ENCODE data around the gene CDC42EP3.

CDC42EP3 gene

DNA sequence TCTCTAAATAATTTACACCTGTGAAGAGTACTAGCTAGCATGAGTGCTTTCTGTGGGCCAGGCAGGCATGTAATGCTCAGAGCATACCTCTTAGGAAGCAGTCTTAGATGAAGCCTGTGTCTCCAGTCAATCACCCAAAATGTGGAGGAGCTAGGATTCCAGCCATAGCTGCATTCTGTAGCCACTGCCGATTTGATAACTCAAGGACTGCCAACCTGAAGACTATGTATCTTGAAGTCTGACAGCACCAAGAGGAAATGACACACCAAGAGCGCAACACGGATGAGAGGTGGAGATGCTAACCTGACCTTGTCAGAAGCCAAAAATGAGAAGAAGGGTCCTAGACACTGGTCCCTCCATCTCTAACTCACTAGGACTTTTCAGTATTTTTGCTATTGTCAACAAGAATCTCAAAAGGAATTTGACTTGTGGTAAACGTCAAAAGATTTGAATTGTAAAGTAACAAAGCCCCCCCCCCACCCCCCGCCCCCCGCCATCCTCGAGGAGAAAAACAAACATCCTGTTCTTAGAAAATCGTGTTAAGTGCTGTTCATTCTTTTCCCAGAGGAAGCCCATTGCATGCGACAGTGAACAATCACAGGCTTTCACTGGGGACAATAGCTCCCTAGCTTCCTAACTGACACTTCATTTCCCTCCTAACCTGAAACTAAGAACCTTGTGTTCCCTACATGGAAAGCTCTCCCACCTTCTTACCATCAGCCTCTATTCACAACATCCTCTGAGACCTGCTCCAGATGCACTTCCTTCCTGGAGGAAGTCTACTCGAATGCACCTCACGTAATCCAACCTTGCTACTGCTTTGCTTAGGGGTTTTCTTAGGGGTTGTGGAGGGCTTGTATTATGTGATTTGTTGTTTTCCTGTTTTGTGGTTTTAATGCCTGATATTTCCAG is 14.7 kb downstream of the CDC42EP3 start:
- DNase-seq (ENCODE audit: low read depth) = no peak

GRCh38 chr2:37654932-37655841 is 16.3 kb downstream of the CDC42EP3 start:
- DNase-seq (ENCODE audit: low read depth) = no peak

DNA sequence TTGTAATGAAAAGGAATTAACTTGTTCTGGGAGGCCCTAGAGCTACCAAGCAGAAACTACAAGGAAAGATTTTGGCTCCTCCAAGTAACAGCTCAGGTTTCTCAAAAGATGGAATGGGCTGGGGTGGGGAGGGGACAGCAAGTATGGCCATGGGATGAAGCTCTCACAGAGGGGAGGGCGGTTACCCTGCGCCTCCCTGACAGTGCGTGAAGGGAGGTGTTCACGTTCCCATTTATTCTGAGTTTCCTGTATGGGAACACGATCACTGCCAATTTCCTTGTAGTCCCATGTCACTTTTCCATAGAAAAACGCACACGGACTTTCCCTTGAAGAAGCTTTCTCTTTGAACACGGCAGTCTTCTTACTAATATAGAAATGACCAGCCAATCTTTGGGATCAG is 17.0 kb downstream of the CDC42EP3 start:
- no peak for DNase-seq (ENCODE audit: low read depth)

DNA sequence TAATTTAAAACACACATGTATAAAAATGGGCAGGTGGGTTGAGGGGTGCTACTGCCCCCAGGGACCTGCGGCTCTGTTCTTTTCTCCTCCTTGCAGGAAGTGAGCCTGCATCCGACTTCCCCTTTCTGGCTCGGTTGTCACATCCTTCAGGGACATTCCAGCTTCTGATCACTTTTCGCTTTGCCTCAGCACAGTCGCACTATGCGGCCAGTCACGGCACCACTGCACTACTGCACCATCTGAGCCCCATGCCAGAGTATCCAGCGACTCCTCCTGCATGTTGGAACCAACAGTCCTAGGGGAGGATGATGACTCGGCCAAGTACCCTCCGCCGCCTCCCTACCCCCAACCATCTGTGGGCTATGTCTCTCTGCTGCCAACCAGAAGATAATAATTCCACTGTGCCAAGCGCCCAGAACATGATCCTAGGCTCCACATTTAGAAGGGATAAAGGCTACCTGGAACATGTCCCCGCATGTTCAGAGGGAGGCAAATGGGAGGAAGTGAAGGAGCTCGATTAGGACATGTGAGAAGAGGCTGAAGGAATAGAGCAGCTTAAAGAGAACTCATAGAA is 17.6 kb downstream of the CDC42EP3 start:
- DNase-seq (ENCODE audit: low read depth) = no peak

GRCh38 chr2:37653093-37653492 is 18.3 kb downstream of the CDC42EP3 start:
- no peak for DNase-seq (ENCODE audit: low read depth)

DNA sequence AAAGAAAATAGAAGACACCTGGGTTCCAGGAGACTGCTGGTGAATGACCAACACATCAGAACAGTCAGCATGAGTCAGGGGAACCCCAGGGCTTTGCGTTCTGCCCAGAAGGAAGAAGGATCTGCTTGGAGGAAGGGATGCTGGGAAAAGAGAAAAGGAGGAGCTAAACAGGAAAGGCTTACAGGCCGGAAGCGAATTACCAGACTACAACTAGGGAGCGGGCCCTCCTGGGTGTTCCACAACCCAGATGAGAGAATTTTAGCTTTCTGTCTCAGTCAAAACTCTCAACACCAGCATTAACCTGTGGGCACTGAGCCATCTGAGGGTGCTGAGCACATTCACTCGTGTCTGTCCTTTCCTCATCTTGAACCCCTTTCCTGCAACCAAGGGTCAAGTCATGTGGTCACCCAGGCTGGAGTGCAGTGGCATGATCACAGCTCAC is 19.2 kb downstream of the CDC42EP3 start:
- no peak for DNase-seq (ENCODE audit: low read depth)

- no peak for DNase-seq (ENCODE audit: low read depth)
These were observed 20.8 kb downstream of the CDC42EP3 start for GRCh38 chr2:37650548-37651093.

DNA sequence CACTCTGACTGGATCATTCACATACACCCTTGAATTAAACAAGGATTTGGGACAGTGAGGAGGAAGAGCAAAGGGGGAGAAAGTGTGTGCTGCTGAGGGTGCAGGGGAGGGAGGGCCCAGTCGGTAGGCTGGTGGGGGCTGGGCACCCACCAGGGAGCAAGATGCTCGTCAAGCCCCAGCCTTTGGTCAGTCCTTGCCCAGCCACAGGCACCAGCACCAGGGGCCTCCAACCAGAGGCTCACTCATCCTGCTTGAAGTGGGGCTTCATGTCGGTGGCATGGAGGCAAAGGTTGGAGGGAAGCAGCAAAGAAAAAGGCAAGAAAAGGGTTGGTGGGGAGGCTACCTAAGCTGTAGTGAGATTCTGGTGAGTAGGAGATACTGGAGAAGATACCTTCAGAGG is 21.9 kb downstream of the CDC42EP3 start:
- DNase-seq (ENCODE audit: low read depth) = no peak

GRCh38 chr2:37648331-37649011 is 23.0 kb downstream of the CDC42EP3 start:
- no peak for DNase-seq (ENCODE audit: low read depth)

GRCh38 chr2:37647971-37648330 is 23.5 kb downstream of the CDC42EP3 start:
- no peak for DNase-seq (ENCODE audit: low read depth)

DNA sequence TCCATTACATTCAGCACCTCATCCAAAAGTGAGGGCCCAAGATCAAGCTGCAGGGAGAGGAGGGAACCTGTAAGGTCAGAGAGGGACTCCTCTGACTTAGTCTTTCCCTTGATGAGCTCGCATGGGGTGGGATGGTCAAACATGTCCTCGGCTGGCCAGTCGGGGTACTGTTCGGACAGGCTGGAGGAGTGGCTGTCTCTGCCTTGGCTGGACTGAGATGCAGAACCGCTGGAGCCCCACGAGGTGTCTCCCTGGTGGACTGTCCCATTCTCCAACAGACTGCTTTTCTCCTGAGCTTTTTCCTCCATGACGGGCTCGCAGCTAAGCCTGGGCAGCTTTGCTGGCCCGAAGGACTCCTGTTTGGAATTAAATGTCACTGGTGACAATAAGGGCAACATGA is 25.6 kb downstream of the CDC42EP3 start:
- DNase-seq (ENCODE audit: low read depth) = no peak

GRCh38 chr2:37645362-37645761 is 26.1 kb downstream of the CDC42EP3 start:
- no peak for DNase-seq (ENCODE audit: low read depth)

DNA sequence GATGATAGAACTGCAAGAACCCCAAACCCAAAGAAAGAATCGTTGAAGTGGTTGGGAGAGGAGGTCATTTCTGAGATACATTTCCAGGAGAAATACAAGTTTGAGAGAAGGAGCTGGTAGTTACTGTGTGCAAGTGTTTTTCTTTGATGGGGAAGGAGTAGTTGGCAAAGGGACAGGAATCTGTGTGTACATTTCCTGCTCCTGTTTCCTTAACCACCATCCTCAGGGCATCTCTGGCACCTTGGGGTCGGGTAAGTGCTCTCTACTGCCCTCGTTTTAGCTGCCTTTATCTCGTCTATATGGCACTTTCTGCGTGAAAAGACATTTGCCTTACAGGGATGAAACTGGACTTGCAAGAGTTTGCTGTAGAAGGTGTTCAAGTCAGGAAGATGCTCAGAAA is 27.3 kb downstream of the CDC42EP3 start:
- DNase-seq (ENCODE audit: low read depth) = no peak

DNA sequence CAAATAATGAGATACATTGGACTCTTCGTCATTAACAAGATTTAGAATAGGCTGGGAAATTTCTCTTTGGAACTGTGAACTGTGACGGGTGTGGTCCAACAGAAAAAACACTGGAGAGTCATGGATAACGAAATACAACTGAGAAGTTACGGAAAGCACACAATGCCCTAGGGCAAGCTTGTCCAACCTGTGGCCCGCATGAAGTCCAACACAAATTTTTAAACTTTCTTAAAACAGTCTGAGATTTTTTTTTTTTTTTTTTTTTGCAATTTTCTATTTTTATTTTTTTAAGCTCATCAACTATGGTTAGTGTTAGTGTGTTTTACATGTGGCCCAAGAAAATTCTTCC is 27.7 kb downstream of the CDC42EP3 start:
- DNase-seq (ENCODE audit: low read depth) = no peak

- DNase-seq (ENCODE audit: low read depth) = no peak
These were observed 28.3 kb downstream of the CDC42EP3 start for GRCh38 chr2:37642907-37643729.

DNA sequence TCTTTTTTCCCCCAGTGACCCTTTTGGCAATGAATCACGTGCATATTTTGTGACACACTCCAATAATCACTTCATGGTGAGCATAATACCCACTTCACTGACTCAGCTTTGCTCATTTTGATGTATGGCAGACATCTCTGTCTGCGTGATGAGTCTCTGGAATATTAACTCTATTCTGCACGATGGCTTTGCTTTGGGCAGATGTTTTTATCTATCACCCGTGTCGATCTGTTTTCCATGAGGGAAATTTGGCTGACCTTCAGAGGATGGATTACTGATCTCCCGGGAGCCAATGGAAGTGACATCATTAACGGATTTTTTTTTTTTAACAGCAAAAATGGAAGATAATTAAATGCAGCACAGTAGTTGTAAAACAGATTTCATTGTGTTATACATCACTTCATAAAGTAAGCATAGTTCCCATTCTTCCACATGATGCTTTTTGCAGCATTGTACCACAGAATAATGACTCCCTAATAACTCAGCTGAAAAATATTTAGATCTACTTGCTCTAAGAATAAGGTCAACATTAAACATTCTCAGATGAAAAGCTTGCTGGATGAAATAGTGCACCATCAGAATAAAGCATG is 29.8 kb downstream of the CDC42EP3 start:
- no peak for DNase-seq (ENCODE audit: low read depth)

- no peak for DNase-seq (ENCODE audit: low read depth)
These were observed 31.8 kb downstream of the CDC42EP3 start for GRCh38 chr2:37639631-37640030.

- no peak for DNase-seq (ENCODE audit: low read depth)
These were observed 32.5 kb downstream of the CDC42EP3 start for GRCh38 chr2:37638973-37639372.

DNA sequence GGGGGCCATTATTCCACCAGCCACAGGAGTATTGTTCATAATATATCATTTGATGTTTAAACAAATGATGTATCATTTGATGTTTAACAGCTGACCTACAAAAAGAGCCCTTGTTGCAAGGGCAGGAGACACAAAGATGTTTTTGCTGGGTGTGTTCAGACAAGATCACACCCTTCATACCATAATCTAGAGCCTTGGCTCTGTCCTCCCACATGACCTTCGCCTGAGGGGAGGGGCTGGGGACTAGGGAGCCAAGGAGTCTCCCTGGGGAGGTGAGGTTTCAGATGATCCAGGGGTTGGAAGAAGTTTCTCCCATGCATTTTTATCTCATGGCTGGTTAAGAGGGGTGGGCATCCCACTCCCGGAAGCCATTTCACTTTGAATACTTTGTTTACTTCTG is 33.5 kb downstream of the CDC42EP3 start:
- DNase-seq (ENCODE audit: low read depth) = no peak

GRCh38 chr2:37637190-37637860 is 34.1 kb downstream of the CDC42EP3 start:
- no peak for DNase-seq (ENCODE audit: low read depth)

All from stimulated activated CD8-positive, alpha-beta memory T cell treated with anti-CD3 and anti-CD28 coated beads, Interleukin-15, amount 100 ng/mL, for 1 hour (primary cell).